ENCODE results near the gene CCDC107. TPM values are rescaled to one million over a fixed set of nuclear protein-coding genes. Genes with fewer than 3 reads are reported as not detected.

CCDC107 gene
- total and polyA plus RNA-seq, 2 of the 13 experiments (the other 11 are each of a cell fraction or from before 2014, with no cell fraction given), result 7.1 to 15.2 TPM

DNA sequence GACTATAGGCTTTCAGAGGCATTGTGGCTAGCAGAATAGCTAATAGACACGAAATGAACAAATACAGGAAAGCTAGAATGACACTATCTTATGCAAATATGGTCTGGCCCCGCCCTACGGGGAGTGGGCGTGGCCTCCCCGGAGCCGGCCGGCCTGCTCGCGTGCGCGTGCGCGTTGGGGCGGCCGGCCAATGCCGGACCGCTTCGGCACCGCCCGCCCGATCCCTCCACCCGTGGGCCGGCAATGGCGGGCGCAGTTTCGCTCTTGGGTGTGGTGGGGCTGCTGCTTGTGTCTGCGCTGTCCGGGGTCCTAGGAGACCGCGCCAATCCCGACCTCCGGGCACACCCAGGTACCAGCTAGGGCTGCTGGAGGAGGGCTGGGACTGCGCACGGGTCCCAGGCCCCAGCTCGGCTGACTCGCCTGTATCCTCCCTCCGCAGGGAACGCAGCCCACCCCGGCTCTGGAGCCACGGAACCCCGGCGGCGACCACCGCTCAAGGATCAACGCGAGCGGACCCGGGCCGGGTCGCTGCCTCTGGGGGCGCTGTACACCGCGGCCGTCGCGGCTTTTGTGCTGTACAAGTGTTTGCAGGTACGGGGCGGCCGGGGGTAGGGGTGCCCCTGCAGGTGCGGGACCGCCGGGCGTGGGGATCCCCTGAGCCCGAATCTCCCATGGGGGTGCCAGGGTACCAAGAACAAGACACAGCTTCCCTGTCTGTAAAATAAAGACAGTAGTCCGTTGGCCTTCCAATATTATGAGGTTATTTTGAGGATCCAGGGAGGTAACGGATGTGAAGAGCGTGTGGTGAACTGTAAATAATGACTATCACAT, at the start of gene CCDC107 (continued):
- TF ChIP-seq ZBTB3 (CRISPR knock-in tag; IDR thresholded peaks at IDR 0.05; ENCODE audit: borderline replicate concordance, low read depth) (no peak; the same call in 1 of the 2 replicates), CHD4 (IDR thresholded peaks at IDR 0.05; ENCODE audit: borderline replicate concordance, low read length) (no peak), ZNF780A (CRISPR knock-in tag; IDR thresholded peaks at IDR 0.05) (no peak), RBAK (CRISPR knock-in tag; IDR thresholded peaks at IDR 0.05) (no peak), NFATC3 (CRISPR knock-in tag; IDR thresholded peaks at IDR 0.05) (no peak), ERF (CRISPR knock-in tag; IDR thresholded peaks at IDR 0.05) (no peak; the same call in 1 of the 2 replicates), ZNF746 (CRISPR knock-in tag; IDR thresholded peaks at IDR 0.05) (no peak), ZNF34 (CRISPR knock-in tag; IDR thresholded peaks at IDR 0.05; ENCODE audit: borderline replicate concordance) (no peak), TBX2 (CRISPR knock-in tag; IDR thresholded peaks at IDR 0.05; ENCODE audit: borderline replicate concordance) (peak; percentile 61), HNRNPH1 (optimal IDR thresholded peaks at IDR 0.05; ENCODE audit: low read depth, low read length) (no peak), ZBTB20 (CRISPR knock-in tag; IDR thresholded peaks at IDR 0.05; ENCODE audit: borderline replicate concordance, low read depth) (no peak; the same call in none of the 2 replicates)
- TF ChIP-seq, protein P1, sequence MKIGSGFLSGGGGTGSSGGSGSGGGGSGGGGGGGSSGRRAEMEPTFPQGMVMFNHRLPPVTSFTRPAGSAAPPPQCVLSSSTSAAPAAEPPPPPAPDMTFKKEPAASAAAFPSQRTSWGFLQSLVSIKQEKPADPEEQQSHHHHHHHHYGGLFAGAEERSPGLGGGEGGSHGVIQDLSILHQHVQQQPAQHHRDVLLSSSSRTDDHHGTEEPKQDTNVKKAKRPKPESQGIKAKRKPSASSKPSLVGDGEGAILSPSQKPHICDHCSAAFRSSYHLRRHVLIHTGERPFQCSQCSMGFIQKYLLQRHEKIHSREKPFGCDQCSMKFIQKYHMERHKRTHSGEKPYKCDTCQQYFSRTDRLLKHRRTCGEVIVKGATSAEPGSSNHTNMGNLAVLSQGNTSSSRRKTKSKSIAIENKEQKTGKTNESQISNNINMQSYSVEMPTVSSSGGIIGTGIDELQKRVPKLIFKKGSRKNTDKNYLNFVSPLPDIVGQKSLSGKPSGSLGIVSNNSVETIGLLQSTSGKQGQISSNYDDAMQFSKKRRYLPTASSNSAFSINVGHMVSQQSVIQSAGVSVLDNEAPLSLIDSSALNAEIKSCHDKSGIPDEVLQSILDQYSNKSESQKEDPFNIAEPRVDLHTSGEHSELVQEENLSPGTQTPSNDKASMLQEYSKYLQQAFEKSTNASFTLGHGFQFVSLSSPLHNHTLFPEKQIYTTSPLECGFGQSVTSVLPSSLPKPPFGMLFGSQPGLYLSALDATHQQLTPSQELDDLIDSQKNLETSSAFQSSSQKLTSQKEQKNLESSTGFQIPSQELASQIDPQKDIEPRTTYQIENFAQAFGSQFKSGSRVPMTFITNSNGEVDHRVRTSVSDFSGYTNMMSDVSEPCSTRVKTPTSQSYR (CRISPR knock-in tag; IDR thresholded peaks at IDR 0.05; ENCODE audit: borderline replicate concordance), result no peak
- TF ChIP-seq, protein P2, sequence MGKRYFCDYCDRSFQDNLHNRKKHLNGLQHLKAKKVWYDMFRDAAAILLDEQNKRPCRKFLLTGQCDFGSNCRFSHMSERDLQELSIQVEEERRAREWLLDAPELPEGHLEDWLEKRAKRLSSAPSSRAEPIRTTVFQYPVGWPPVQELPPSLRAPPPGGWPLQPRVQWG (CRISPR knock-in tag; IDR thresholded peaks at IDR 0.05; ENCODE audit: borderline replicate concordance, low read depth), result no peak
- TF ChIP-seq, protein P3, sequence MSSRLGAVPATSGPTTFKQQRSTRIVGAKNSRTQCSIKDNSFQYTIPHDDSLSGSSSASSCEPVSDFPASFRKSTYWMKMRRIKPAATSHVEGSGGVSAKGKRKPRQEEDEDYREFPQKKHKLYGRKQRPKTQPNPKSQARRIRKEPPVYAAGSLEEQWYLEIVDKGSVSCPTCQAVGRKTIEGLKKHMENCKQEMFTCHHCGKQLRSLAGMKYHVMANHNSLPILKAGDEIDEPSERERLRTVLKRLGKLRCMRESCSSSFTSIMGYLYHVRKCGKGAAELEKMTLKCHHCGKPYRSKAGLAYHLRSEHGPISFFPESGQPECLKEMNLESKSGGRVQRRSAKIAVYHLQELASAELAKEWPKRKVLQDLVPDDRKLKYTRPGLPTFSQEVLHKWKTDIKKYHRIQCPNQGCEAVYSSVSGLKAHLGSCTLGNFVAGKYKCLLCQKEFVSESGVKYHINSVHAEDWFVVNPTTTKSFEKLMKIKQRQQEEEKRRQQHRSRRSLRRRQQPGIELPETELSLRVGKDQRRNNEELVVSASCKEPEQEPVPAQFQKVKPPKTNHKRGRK (CRISPR knock-in tag; IDR thresholded peaks at IDR 0.05), result no peak
- TF ChIP-seq, protein P4, sequence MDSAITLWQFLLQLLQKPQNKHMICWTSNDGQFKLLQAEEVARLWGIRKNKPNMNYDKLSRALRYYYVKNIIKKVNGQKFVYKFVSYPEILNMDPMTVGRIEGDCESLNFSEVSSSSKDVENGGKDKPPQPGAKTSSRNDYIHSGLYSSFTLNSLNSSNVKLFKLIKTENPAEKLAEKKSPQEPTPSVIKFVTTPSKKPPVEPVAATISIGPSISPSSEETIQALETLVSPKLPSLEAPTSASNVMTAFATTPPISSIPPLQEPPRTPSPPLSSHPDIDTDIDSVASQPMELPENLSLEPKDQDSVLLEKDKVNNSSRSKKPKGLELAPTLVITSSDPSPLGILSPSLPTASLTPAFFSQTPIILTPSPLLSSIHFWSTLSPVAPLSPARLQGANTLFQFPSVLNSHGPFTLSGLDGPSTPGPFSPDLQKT (CRISPR knock-in tag; IDR thresholded peaks at IDR 0.05; ENCODE audit: borderline replicate concordance), result no peak
